DND-41 (cell line): ENCODE data around the gene GPR17.

Source experiments
- EZH2 ChIP-seq: IDR thresholded peaks from 3 replicates; pipeline ENCODE4 v1.6.1; 2012; ENCODE audit warnings: borderline replicate concordance, low read depth, mild to moderate bottlenecking, moderate library complexity, low read length, inconsistent platforms; ENCODE audit not compliant: severe bottlenecking
- TF ChIP-seq, protein P1 (sequence below): IDR thresholded peaks from 2 replicates; pipeline ENCODE4 v1.5.1; 2012; ENCODE audit warnings: borderline replicate concordance, low read length, moderate library complexity, mild to moderate bottlenecking; ENCODE audit not compliant: poor library complexity, severe bottlenecking; ENCODE audit errors: extremely low read depth

DNA sequence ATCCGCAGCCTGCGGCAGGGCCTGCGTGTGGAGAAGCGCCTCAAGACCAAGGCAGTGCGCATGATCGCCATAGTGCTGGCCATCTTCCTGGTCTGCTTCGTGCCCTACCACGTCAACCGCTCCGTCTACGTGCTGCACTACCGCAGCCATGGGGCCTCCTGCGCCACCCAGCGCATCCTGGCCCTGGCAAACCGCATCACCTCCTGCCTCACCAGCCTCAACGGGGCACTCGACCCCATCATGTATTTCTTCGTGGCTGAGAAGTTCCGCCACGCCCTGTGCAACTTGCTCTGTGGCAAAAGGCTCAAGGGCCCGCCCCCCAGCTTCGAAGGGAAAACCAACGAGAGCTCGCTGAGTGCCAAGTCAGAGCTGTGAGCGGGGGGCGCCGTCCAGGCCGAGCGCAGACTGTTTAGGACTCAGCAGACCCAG is 5.4 kb downstream of the GPR17 start:
- TF ChIP-seq, protein P1, sequence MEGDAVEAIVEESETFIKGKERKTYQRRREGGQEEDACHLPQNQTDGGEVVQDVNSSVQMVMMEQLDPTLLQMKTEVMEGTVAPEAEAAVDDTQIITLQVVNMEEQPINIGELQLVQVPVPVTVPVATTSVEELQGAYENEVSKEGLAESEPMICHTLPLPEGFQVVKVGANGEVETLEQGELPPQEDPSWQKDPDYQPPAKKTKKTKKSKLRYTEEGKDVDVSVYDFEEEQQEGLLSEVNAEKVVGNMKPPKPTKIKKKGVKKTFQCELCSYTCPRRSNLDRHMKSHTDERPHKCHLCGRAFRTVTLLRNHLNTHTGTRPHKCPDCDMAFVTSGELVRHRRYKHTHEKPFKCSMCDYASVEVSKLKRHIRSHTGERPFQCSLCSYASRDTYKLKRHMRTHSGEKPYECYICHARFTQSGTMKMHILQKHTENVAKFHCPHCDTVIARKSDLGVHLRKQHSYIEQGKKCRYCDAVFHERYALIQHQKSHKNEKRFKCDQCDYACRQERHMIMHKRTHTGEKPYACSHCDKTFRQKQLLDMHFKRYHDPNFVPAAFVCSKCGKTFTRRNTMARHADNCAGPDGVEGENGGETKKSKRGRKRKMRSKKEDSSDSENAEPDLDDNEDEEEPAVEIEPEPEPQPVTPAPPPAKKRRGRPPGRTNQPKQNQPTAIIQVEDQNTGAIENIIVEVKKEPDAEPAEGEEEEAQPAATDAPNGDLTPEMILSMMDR, result no peak
- TF ChIP-seq EZH2, result no peak
